ENCODE measurements around the gene DRD3. TPM values are rescaled to one million over a fixed set of nuclear protein-coding genes. Genes with fewer than 3 reads are reported as not detected.

DRD3 gene
- total RNA-seq: not detected in 2 replicates

DNA sequence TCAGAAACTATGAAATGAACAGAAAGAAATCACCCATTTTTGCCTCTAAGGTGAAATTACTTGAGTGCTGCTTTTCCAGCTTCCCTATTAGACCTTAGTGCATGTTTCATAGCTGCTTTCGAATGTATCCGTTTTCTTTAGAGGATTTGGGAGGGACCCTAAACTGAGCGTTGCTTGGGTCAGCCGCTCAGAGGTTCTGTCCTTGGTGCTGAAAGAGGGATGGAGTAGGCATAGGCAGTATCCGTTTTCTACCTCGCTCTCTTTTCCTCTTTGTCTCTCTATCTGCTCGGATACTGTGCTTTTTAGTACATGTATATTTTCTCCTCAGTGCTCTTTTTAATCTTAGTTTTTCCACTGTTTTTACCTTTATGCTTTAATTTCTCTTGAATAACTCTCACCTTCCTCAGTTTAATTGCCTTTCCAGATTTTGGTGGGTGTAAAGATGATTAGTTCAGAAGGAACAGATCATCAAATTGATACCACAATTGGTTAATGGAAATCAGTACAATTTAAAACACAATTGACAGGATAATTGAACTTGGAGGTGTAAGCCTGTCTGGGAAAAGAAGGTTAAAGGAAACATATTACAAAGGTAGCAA is at the start of gene DRD3:
TSS of gene DRD3 (minus strand) at position 283 of the 599 bp plus-strand sequence. CDS start 7,060 bp downstream, outside the sequence.

Other genes with a start within 250 kb of the DRD3 start
- 3.8 and 5.4 TPM in 2 replicates for gene ZDHHC23, start 231.0 kb downstream of the DRD3 start, total RNA-seq
- 3.2 and 3.9 TPM in 2 replicates for gene CCDC191, start 122.5 kb downstream of the DRD3 start, total RNA-seq
- gene QTRT2, start 122.3 kb downstream of the DRD3 start, total RNA-seq: 17.7 and 21.7 TPM in 2 replicates
- gene ZNF80, start 58.5 kb upstream of the DRD3 start, total RNA-seq: 0.06 TPM in 1 of 2 replicates, not detected in the other
- under 0.01 and 0.13 TPM in 2 replicates for gene TIGIT, start 115.0 kb upstream of the DRD3 start, total RNA-seq

All from aortic smooth muscle cell (primary cell).